Glutamatergic neuron (in vitro differentiated cells): Measurements from ENCODE around the gene ALDH3A2. TPM values are rescaled to one million over a fixed set of nuclear protein-coding genes. Genes with fewer than 3 reads are reported as not detected.
A peak's percentile ranks its signal among the peaks of the same experiment; 100 is the strongest.

Source experiments
- DNase-seq: peaks from one replicate; pipeline ENCODE4 v3.0.0; 2022
- H3K27ac Mint-ChIP-seq: one replicate; pipeline ENCODE4 v1.8.0; 2020; ENCODE audit warnings: mild to moderate bottlenecking, mixed read lengths, inconsistent platforms; ENCODE audit not compliant: unreplicated experiment
- H3K27me3 Mint-ChIP-seq: one replicate; pipeline ENCODE4 v1.8.0; 2020; ENCODE audit warnings: mild to moderate bottlenecking, moderate library complexity, mixed read lengths, inconsistent platforms; ENCODE audit not compliant: unreplicated experiment
- H3K36me3 Mint-ChIP-seq: one replicate; pipeline ENCODE4 v1.8.0; 2020; ENCODE audit warnings: mild to moderate bottlenecking, mixed read lengths, inconsistent platforms; ENCODE audit not compliant: unreplicated experiment
- H3K4me1 Mint-ChIP-seq: one replicate; pipeline ENCODE4 v1.8.0; 2020; ENCODE audit warnings: mild to moderate bottlenecking, low read depth, mixed read lengths, inconsistent platforms; ENCODE audit not compliant: unreplicated experiment
- H3K4me3 Mint-ChIP-seq: one replicate; pipeline ENCODE4 v1.8.0; 2020; ENCODE audit warnings: mild to moderate bottlenecking, mixed read lengths, inconsistent platforms; ENCODE audit not compliant: unreplicated experiment
- H3K9me3 Mint-ChIP-seq: one replicate; pipeline ENCODE4 v1.8.0; 2020; ENCODE audit warnings: mild to moderate bottlenecking, moderate library complexity, mixed read lengths, inconsistent platforms; ENCODE audit not compliant: unreplicated experiment
- total RNA-seq: library from RNA; stranded (reverse); fragmentation: NEBNext Ultra II Directional; extraction: Animal tissue kit (Norgen Biotek cat#: 25700); gene quantifications from one replicate; pipeline ENCODE4 v1.2.1, GENCODE V29; 2021; ENCODE audit not compliant: unreplicated experiment
- TF ChIP-seq, protein P1 (sequence below): fragments of 200-600 bp; sonication (generic); IDR thresholded peaks from one replicate; pipeline ENCODE4 v1.5.0; 2021; ENCODE audit not compliant: partially characterized antibody, unreplicated experiment

Gene ALDH3A2
- total RNA-seq, 1 donor from 2014 or later: 42.6 TPM

GRCh38 chr17:19702217-19702641 lies 53.7 kb downstream of the ALDH3A2 start:
- TF ChIP-seq, protein P1, sequence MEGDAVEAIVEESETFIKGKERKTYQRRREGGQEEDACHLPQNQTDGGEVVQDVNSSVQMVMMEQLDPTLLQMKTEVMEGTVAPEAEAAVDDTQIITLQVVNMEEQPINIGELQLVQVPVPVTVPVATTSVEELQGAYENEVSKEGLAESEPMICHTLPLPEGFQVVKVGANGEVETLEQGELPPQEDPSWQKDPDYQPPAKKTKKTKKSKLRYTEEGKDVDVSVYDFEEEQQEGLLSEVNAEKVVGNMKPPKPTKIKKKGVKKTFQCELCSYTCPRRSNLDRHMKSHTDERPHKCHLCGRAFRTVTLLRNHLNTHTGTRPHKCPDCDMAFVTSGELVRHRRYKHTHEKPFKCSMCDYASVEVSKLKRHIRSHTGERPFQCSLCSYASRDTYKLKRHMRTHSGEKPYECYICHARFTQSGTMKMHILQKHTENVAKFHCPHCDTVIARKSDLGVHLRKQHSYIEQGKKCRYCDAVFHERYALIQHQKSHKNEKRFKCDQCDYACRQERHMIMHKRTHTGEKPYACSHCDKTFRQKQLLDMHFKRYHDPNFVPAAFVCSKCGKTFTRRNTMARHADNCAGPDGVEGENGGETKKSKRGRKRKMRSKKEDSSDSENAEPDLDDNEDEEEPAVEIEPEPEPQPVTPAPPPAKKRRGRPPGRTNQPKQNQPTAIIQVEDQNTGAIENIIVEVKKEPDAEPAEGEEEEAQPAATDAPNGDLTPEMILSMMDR: no peak
- DNase-seq: no peak
- no peak overlapping the region for H3K4me3 Mint-ChIP-seq
- H3K4me1 Mint-ChIP-seq: peaks cover 20% of the 10 kb centered on the region
- no peak overlapping the region for H3K27ac Mint-ChIP-seq
- peaks cover 5% of the 10 kb centered on the region for H3K9me3 Mint-ChIP-seq
- no peaks in the 10 kb centered on the region for H3K36me3 Mint-ChIP-seq
- H3K27me3 Mint-ChIP-seq: peaks cover 4% of the 10 kb centered on the region

DNA sequence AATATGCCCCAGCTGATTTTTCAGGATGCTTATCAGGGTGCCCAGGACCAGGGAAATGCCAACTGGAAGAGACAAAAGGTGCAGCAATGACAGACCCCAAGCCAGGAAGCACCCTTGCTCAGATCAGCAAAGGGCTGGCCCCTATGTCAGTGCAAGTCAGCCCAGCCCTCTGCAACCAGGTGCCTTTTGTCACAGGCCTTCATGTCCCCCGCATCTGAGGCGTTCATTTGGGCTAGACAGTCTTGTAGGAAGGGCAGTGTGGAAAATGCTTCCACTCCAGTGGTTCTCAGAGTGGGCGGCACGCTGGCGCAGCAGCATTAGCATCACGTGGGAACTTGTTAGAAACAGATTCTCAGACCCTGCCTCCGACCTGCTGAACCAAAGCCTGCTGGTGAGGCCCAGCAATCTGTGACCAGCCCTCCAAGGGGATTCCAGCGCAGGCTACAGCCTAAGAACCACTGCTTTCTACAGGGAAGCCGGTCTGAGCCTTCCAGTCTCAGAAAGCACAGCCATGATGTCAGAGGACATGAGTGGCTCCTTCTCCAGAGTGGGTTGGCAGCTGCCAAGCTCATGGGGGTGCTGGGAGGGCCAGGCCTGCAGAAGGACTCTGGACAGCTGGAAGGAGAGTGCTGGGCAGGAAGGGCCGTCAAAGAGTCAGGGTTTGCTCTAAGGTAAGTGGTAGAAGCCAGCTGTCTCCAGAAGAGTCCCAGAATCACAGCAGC lies 54.7 kb downstream of the ALDH3A2 start:
- Mint-ChIP-seq H3K27ac (peak overlapping the region; percentile 83), H3K9me3 (peaks cover 5% of the 10 kb centered on the region), H3K36me3 (no peaks in the 10 kb centered on the region), H3K4me3 (peak overlapping the region; percentile 59), H3K4me1 (peaks cover 20% of the 10 kb centered on the region), H3K27me3 (peaks cover 4% of the 10 kb centered on the region)
- no peak for DNase-seq
- TF ChIP-seq, protein P1: no peak

DNA sequence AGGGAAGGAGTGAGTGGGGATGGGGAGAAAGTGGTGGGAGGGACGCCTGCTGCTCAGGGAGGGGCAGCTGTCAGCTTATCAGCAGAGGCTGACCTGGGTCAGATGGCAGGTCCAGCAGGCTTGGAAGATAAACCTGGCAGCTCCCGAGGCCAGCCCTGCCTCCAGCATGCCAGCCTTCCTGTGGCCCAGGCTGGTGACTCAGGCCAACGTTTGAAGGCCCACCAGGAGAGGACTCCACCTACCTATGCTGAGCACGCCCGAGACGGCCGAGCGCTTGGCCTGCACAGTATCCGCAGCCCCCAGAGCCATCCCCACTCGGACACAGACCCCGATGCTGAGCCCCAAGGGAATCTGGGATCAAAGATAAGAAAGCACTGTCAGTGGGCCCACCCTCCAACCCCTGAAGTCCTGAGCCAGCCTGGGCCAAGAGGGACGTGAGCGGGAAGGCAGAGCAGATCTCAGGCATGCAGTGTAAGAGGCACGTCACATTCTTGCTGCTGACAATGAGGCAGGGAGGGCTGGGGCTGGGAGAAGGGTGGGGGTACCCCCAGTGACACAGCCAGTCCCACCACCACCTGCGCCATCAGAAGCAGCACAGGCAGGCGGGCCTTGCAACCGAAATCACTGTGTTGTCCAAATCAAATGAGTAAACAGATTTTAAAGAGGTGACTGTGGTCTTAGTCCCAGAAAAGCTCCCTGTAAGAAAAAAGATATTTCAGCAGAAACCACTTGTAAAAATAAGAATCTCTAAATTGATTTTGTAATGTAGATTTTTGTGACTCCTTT lies 55.5 kb downstream of the ALDH3A2 start:
- DNase-seq: peak; percentile 45
- Mint-ChIP-seq H3K27ac (peak overlapping the region; percentile 83), H3K27me3 (peaks cover 4% of the 10 kb centered on the region), H3K9me3 (peaks cover 6% of the 10 kb centered on the region), H3K4me3 (peak overlapping the region; percentile 59), H3K36me3 (no peaks in the 10 kb centered on the region), H3K4me1 (peaks cover 22% of the 10 kb centered on the region)
- TF ChIP-seq, protein P1: no peak

- TF ChIP-seq, protein P1: no peak
- peaks cover 6% of the 10 kb centered on the region for H3K27me3 Mint-ChIP-seq
- no peak overlapping the region for H3K27ac Mint-ChIP-seq
Measured at GRCh38 chr17:19705201-19705600, 56.6 kb downstream of the ALDH3A2 start.

More at GRCh38 chr17:19705201-19705600, 56.6 kb downstream of the ALDH3A2 start:
- Mint-ChIP-seq H3K9me3 (peaks cover 6% of the 10 kb centered on the region), H3K36me3 (no peaks in the 10 kb centered on the region), H3K4me1 (peaks cover 22% of the 10 kb centered on the region), H3K4me3 (no peak overlapping the region)
- no peak for DNase-seq
